GM21825 (cell line): ENCODE measurements around the gene ZNF429.
"Not testable (repeated sequence)": the region's sequence is repeated elsewhere in the genome, so short reads cannot be mapped to it uniquely, and the experiment has no call there.

Source experiments
- ATAC-seq: cut with Tn5 transposase; IDR thresholded peaks from one replicate; pipeline ENCODE4 v1.9.1; 2021; ENCODE audit warnings: mild to moderate bottlenecking, moderate library complexity; ENCODE audit not compliant: unreplicated experiment

Gene ZNF429

GRCh38 chr19:21512609-21513008 lies 7.2 kb downstream of the ZNF429 start:
- not testable (repeated sequence) for ATAC-seq

DNA sequence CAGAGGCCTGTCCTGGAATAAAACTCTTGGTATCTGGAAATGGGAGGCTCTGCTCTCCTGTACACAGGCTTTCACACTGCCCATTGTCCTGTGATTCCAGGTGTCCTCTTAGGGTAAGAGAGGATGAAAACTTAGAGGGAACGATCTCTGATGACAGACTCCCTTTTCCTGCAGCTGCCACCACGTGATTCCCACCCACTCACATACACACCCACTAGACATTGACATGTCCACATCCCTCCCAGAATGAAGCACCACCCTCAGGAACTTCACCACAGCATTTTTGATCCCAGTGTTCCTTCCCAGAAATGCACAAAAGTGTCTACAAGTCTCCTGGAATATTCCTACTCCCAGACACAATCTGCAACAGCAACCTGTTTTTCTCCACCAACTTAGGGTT lies 8.2 kb downstream of the ZNF429 start:
- no peak for ATAC-seq

- ATAC-seq = no peak
These were observed 14.1 kb downstream of the ZNF429 start for GRCh38 chr19:21519488-21519887.

- no peak for ATAC-seq
These were observed 27.5 kb downstream of the ZNF429 start for GRCh38 chr19:21532904-21533303.

GRCh38 chr19:21536741-21537290 lies 31.4 kb downstream of the ZNF429 start:
- ATAC-seq = not testable (repeated sequence)

GRCh38 chr19:21559444-21559843 lies 54.0 kb downstream of the ZNF429 start:
- no peak for ATAC-seq

GRCh38 chr19:21564406-21564805 lies 59.0 kb downstream of the ZNF429 start:
- ATAC-seq = no peak

GRCh38 chr19:21566073-21566472 lies 60.7 kb downstream of the ZNF429 start:
- ATAC-seq = no peak

DNA sequence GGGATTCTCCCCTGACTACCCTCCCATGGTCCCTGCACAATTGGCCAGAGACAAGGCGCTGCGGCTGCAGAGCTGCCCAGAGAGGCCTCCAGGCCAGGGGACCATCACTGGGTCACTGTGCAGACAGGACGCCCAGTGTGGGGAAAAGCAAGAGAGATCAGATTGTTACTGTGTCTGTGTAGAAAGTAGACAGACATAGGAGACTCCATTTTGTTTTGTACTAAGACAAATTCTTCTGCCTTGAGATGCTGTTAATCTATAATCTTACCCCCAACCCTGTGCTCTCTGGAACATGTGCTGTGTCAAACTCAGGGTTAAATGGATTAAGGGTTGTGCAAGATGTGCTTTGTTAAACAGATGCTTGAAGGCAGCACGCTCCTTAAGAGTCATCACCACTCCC lies 62.4 kb downstream of the ZNF429 start:
- ATAC-seq = not testable (repeated sequence)

DNA sequence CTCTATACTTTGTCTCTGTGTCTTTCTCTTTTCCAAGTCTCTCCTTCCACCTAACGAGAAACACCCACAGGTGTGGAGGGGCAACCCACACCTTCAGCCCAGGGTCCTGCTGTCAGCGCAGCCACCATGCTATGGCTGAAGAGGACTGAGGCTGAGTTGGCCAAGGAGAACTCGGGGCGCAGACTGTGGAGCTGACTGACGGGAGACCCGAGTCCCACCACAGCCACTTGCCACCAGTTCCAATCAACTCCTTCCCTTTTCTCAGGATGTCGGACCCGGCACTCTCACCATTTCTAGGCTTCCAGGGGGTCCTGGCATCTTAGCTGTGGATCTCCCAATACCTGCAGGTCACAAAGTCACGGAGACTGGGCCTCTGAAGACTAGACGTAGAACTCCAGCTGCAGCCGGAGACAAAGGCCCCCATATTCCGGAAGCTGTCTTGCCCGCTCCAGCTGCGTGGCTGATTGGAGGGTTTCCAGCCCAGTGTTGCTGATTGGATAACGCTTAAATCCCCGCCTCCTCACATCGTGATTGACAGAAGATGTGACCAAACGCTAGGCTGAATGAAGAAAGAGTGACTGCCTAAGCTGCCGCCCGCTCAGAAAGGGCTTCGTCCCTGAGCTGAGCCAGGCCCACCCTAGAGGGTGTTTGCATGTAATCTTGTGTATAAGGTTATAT lies 63.6 kb downstream of the ZNF429 start:
- no peak for ATAC-seq

GRCh38 chr19:21569494-21569865 lies 64.1 kb downstream of the ZNF429 start:
- no peak for ATAC-seq

- ATAC-seq = no peak
These were observed 65.9 kb downstream of the ZNF429 start for GRCh38 chr19:21571316-21571715.

- no peak for ATAC-seq
These were observed 69.2 kb downstream of the ZNF429 start for GRCh38 chr19:21574607-21575006.

DNA sequence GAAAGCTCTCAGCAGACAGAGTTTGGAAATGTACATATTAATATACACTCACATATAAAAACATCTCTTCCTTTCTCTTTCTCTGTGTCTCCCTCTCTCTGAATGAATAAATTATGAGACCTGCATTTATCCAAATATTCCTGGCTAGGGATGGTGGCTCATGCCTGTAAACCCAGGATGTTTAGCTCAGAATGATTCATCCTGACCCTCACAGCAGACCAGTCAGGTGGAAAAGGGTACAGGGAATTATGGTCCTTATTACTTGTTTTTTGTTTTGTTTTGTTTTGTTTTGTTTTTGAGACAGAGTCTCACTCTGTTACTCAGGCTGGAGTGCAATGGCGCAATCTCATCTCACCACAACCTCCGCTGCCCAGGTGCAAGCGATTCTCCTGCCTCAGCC lies 71.1 kb downstream of the ZNF429 start:
- ATAC-seq = no peak

- ATAC-seq = no peak
These were observed 74.7 kb downstream of the ZNF429 start for GRCh38 chr19:21580101-21580500.

DNA sequence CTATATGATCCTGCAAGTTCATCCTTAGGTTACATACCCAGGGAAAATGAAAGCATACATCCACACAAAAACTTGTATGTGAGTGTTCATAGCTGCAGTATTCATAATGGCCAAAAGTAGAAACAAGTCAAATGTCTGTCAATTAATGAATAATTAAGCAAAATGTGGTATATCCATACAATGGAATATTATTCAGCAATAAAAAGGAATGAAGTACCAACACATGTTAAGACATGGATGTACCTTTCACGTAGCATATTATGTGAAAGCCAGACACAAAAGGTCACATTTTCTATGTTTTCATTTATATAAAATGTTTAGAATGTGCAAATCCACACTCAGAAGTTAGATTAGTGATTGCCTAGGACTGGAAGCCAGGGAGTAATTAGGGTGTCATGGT lies 75.4 kb downstream of the ZNF429 start:
- ATAC-seq = no peak

GRCh38 chr19:21581646-21582240 lies 76.3 kb downstream of the ZNF429 start:
- no peak for ATAC-seq

DNA sequence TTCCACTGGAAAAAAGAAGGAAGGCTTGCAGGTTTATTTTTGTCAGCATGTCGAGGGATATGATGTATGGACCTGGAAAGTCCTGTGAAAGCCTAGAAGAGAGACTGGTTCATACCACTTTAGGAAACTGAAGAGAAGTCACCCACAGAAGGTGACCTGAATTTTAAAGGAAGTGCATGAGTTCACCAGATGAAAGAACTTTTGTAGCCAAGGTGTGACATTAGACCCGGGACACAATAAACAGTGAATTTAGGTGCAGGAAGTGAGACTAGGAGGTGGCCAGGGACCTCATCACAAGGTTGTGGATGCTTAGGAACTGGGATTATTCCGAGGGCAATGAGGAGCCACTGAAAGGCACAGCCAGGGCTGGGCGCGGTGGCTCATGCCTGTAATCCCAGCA lies 79.1 kb downstream of the ZNF429 start:
- ATAC-seq = no peak

DNA sequence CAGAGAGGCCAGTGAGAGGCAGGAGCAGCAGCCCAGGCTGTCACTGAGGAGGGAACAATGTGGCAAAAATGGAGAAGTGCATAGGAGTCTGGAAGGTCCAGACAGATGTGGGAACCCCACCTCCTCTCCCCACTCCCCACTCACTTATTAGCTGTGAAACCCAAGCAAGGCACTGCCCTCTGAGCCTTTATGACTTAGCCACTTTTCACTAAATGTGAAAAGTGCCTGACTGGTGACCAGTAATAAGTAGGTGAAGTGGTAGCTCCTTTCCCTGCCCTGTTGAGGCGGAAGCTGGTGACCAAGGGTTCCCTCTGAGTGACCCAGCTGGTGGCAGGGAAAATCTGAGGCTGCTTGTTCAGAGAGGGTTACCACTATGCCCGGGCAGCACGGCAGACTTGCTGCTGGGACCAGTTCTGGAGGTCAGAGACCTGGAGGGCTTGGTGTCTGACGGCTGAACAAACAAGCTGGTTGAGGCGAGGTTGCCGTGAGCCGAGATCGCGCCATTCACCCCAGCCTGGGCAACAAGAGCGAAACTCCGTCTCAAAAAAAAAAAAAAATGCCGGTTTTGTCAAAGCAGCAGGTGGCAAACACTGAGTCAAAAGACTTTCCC lies 80.0 kb downstream of the ZNF429 start:
- no peak for ATAC-seq

DNA sequence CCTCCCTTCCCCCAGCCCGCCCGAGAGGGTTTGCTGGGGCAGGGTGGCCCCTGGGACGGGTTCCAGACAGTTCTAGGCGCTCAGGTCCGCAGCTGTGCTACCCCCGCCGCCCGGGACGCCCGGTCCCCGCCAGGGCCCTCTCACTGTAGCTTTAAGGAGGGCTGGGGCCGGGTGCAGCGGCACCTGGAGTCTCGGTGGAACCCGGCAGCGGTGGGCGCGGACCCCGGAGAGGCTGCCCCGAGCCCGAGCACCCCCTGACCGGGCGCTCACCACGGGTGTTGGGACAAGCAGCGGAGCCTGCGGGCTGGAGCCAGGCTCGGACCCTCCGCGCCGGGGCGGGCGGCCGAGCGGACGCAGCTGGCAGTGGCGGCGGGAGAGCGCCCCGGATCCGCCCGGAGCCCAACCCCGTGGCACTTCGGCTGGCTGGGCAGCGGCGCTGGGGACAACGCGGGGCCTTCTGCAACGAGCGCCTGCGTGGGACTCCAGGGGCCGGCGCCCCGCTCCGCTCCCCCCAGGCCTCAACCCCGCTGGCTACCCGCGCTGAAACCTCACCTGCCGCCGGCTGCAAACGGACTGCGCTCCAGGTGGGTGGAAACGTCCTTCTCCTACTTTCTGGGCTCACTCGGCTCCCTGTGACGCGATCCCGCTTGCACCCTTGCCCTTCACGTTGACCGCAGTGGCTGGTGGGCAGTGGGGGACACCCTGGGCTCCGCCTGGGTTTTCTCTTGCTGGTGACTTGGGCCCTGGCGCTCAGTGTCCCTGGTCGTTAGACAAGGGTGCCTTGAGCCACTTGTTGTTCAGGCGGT lies 81.1 kb downstream of the ZNF429 start:
- no peak for ATAC-seq

DNA sequence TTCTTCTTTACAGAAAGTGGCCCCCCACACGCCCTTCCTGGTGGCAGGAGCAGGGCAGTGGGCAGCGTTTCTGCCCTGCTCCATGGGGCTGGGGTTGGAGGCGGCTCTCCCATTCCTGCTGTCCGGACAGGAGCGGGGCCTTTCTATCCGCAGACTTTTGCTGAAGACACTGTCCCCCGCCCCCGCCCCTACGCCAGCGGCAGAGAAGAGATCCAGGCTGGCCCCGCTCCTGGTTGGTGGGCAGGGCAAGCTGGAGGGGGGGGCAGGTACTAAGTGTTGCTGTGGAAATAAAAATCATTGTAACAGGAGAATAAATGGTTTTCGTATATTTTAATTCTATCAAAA lies 81.7 kb downstream of the ZNF429 start:
- ATAC-seq = no peak
